Measurements from ENCODE around the gene USP49. TPM values are rescaled to one million over a fixed set of nuclear protein-coding genes. Genes with fewer than 3 reads are reported as not detected.

The USP49 gene
- total RNA-seq, 2 experiments from 2014 or later, result 9.0 to 17.8 TPM

DNA sequence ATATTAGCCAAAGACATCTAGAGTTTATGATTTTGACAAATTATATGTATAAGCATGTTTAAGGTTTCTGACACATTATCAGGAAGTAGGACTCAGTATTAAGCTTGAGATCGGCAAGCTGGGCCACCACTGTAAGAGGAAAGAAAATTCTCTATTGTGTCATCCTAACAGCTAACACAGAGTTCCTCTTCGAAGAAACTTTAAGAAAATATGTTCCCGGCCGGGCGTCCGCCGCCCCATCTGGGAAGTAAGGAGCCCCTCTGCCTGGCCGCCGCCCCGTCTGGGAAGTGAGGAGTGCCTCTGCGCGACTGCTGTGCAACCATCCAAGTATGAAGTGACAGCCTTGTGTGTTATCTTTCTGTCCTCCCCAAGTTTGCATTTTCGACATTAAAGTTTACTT lies 23.0 kb downstream of the USP49 start:
- intact Hi-C loops (cut with micrococcal nuclease; ENCODE audit: unreplicated experiment), result no loop called here
- H4K20me1 ChIP-seq (ENCODE audit: insufficient read depth, low read length), result no peaks in the 10 kb centered on the region
- no peak overlapping the region for H2AFZ ChIP-seq (ENCODE audit: low read length)
- DNase-seq (ENCODE audit: low spot score), result no peak
- TF ChIP-seq, protein P1, sequence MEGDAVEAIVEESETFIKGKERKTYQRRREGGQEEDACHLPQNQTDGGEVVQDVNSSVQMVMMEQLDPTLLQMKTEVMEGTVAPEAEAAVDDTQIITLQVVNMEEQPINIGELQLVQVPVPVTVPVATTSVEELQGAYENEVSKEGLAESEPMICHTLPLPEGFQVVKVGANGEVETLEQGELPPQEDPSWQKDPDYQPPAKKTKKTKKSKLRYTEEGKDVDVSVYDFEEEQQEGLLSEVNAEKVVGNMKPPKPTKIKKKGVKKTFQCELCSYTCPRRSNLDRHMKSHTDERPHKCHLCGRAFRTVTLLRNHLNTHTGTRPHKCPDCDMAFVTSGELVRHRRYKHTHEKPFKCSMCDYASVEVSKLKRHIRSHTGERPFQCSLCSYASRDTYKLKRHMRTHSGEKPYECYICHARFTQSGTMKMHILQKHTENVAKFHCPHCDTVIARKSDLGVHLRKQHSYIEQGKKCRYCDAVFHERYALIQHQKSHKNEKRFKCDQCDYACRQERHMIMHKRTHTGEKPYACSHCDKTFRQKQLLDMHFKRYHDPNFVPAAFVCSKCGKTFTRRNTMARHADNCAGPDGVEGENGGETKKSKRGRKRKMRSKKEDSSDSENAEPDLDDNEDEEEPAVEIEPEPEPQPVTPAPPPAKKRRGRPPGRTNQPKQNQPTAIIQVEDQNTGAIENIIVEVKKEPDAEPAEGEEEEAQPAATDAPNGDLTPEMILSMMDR (conservative IDR thresholded peaks at IDR 0.05; ENCODE audit: low read length), result no peak
- no peak for TF ChIP-seq EZH2phosphoT487 (IDR thresholded peaks at IDR 0.05; ENCODE audit: borderline replicate concordance, low read depth, low read length)
- H3K9me3 ChIP-seq (ENCODE audit: low read length), result no peaks in the 10 kb centered on the region
- BruUV-seq (replicated peaks), result no TSS peak
- H3K36me3 ChIP-seq (ENCODE audit: insufficient read depth, low read length), result peaks cover 33% of the 10 kb centered on the region; the same call in 1 of the 2 replicates
- no peaks in the 10 kb centered on the region for H3K9me2 ChIP-seq (ENCODE audit: insufficient read depth, low read length)
- ChIA-PET CTCF (ENCODE audit: unreplicated experiment) (no interaction called here), POLR2A (interaction anchor here (0.7 to 1.8 kb wide), 2 partner anchors 20 to 548 kb away, joined by 4 read pairs; no protein-coding TSS in a partner anchor)
- no peak overlapping the region for H3K27ac ChIP-seq (ENCODE audit: low read depth, low read length, poor library complexity, severe bottlenecking)
- H3K4me3 ChIP-seq (ENCODE audit: low read depth, low read length, poor library complexity, severe bottlenecking), result no peak overlapping the region
- H3K79me2 ChIP-seq (ENCODE audit: insufficient read depth, low read depth, low read length), result no peaks in the 10 kb centered on the region
- H3K4me2 ChIP-seq (ENCODE audit: low read length), result no peak overlapping the region
- H3K4me1 ChIP-seq (ENCODE audit: insufficient read depth, low read length, poor library complexity, severe bottlenecking), result peaks cover 4% of the 10 kb centered on the region

GRCh38 chr6:41871691-41872090 lies 23.5 kb downstream of the USP49 start:
- H3K9me2 ChIP-seq (ENCODE audit: insufficient read depth, low read length), result no peaks in the 10 kb centered on the region
- BruUV-seq (replicated peaks), result no TSS peak
- H3K36me3 ChIP-seq (ENCODE audit: insufficient read depth, low read length), result peaks cover 37% of the 10 kb centered on the region; the same call in 1 of the 2 replicates
- no peak for DNase-seq (ENCODE audit: low spot score)
- H3K27ac ChIP-seq (ENCODE audit: low read depth, low read length, poor library complexity, severe bottlenecking), result no peak overlapping the region
- POLR2A ChIA-PET, result interaction anchor here (0.6 to 1.2 kb wide), 2 partner anchors 34 to 617 kb away, joined by 3 read pairs; no protein-coding TSS in a partner anchor
- no peak overlapping the region for H3K4me2 ChIP-seq (ENCODE audit: low read length)
- no peaks in the 10 kb centered on the region for H4K20me1 ChIP-seq (ENCODE audit: insufficient read depth, low read length)
- no peaks in the 10 kb centered on the region for H3K79me2 ChIP-seq (ENCODE audit: insufficient read depth, low read depth, low read length)
- TF ChIP-seq EZH2phosphoT487 (IDR thresholded peaks at IDR 0.05; ENCODE audit: borderline replicate concordance, low read depth, low read length), result no peak
- TF ChIP-seq, protein P1 (conservative IDR thresholded peaks at IDR 0.05; ENCODE audit: low read length), result no peak
- intact Hi-C loops (cut with micrococcal nuclease; ENCODE audit: unreplicated experiment), result no loop called here
- peaks cover 4% of the 10 kb centered on the region for H3K4me1 ChIP-seq (ENCODE audit: insufficient read depth, low read length, poor library complexity, severe bottlenecking)
- CTCF ChIA-PET (ENCODE audit: unreplicated experiment), result no interaction called here
- no peaks in the 10 kb centered on the region for H3K9me3 ChIP-seq (ENCODE audit: low read length)
- no peak overlapping the region for H2AFZ ChIP-seq (ENCODE audit: low read length)
- H3K4me3 ChIP-seq (ENCODE audit: low read depth, low read length, poor library complexity, severe bottlenecking), result no peak overlapping the region

DNA sequence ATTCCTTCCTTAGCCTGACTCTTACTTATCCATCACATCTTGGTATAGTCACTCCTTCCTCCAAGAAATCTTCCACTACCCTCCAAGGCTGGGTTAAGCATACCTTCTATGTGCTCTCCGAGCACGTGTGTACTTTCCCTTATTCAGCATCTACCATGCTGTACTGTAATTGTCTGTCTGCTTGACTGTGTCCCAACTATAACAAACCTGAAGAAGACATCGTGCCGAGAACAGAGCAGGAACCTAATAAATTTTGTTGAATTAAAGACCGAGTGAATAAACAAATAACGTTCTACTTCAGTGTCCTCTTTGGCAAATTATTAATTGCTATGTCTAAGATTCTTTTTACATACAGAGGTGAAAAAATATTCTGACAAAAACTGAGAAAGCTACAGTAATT lies 35.8 kb downstream of the USP49 start:
- no peaks in the 10 kb centered on the region for H3K36me3 ChIP-seq (ENCODE audit: insufficient read depth, low read length)
- intact Hi-C loops (cut with micrococcal nuclease; ENCODE audit: unreplicated experiment), result no loop called here
- no peak for DNase-seq (ENCODE audit: low spot score)
- H3K4me2 ChIP-seq (ENCODE audit: low read length), result no peak overlapping the region
- no peak overlapping the region for H2AFZ ChIP-seq (ENCODE audit: low read length)
- H3K9me2 ChIP-seq (ENCODE audit: insufficient read depth, low read length), result no peaks in the 10 kb centered on the region
- POLR2A ChIA-PET, result interaction anchor here (0.5 kb wide), 1 partner anchor 72 kb away, joined by 4 read pairs; the partner anchor contains the start of gene TOMM6
- no peak overlapping the region for H3K27ac ChIP-seq (ENCODE audit: low read depth, low read length, poor library complexity, severe bottlenecking)
- H3K4me1 ChIP-seq (ENCODE audit: insufficient read depth, low read length, poor library complexity, severe bottlenecking), result no peaks in the 10 kb centered on the region
- H3K4me3 ChIP-seq (ENCODE audit: low read depth, low read length, poor library complexity, severe bottlenecking), result no peak overlapping the region
- no peaks in the 10 kb centered on the region for H3K79me2 ChIP-seq (ENCODE audit: insufficient read depth, low read depth, low read length)
- CTCF ChIA-PET (ENCODE audit: unreplicated experiment), result interaction anchor here (0.6 kb wide), 1 partner anchor 1021 kb away, joined by 11 read pairs; no protein-coding TSS in a partner anchor
- H3K9me3 ChIP-seq (ENCODE audit: low read length), result no peaks in the 10 kb centered on the region
- BruUV-seq (replicated peaks), result no TSS peak
- no peaks in the 10 kb centered on the region for H4K20me1 ChIP-seq (ENCODE audit: insufficient read depth, low read length)
- TF ChIP-seq, protein P1 (conservative IDR thresholded peaks at IDR 0.05; ENCODE audit: low read length), result no peak

Data from OCI-LY7 (cell line).